ENCODE measurements around the gene HDAC4. TPM values are rescaled to one million over a fixed set of nuclear protein-coding genes. Genes with fewer than 3 reads are reported as not detected.
A peak's percentile ranks its signal among the peaks of the same experiment; 100 is the strongest.

HDAC4 gene
- total RNA-seq, 1 donor from 2014 or later, result 46.2 TPM

DNA sequence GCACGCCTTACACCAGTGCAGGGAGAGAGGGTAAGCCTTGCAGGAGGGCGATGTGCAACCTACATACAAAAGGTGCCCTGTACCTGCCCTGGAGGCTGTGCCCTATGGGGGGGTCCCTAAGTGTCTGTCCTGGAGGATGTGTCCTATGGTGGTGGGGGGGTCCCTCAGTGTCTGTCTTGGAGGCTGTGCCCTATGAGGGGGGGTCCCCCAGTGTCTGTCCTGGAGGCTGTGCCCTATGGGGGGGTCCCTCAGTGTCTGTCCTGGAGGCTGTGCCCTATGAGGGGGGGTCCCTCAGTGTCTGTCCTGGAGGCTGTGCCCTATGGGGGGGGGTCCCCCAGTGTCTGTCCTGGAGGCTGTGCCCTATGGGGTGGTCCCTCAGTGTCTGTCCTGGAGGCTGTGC lies 216.6 kb downstream of the HDAC4 start:
- Mint-ChIP-seq H3K9me3 (ENCODE audit: low read depth) (no peaks in the 10 kb centered on the region), H3K4me3 (ENCODE audit: low read depth) (no peak overlapping the region), H3K27ac (no peak overlapping the region), H3K36me3 (ENCODE audit: insufficient read depth) (peaks cover 9% of the 10 kb centered on the region), H3K27me3 (no peaks in the 10 kb centered on the region), H3K4me1 (ENCODE audit: low read depth) (peaks cover 14% of the 10 kb centered on the region)
- TF ChIP-seq, protein P1, sequence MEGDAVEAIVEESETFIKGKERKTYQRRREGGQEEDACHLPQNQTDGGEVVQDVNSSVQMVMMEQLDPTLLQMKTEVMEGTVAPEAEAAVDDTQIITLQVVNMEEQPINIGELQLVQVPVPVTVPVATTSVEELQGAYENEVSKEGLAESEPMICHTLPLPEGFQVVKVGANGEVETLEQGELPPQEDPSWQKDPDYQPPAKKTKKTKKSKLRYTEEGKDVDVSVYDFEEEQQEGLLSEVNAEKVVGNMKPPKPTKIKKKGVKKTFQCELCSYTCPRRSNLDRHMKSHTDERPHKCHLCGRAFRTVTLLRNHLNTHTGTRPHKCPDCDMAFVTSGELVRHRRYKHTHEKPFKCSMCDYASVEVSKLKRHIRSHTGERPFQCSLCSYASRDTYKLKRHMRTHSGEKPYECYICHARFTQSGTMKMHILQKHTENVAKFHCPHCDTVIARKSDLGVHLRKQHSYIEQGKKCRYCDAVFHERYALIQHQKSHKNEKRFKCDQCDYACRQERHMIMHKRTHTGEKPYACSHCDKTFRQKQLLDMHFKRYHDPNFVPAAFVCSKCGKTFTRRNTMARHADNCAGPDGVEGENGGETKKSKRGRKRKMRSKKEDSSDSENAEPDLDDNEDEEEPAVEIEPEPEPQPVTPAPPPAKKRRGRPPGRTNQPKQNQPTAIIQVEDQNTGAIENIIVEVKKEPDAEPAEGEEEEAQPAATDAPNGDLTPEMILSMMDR (IDR thresholded peaks at IDR 0.05; ENCODE audit: unreplicated experiment), result no peak
- no peak for DNase-seq (ENCODE audit: low spot score, unreplicated experiment)

- Mint-ChIP-seq H3K36me3 (ENCODE audit: insufficient read depth) (peaks cover 10% of the 10 kb centered on the region), H3K27me3 (no peaks in the 10 kb centered on the region), H3K9me3 (ENCODE audit: low read depth) (no peaks in the 10 kb centered on the region), H3K4me3 (ENCODE audit: low read depth) (no peak overlapping the region), H3K27ac (no peak overlapping the region), H3K4me1 (ENCODE audit: low read depth) (peaks cover 14% of the 10 kb centered on the region)
- DNase-seq (ENCODE audit: low spot score, unreplicated experiment), result no peak
- TF ChIP-seq, protein P1 (IDR thresholded peaks at IDR 0.05; ENCODE audit: unreplicated experiment), result no peak
Measured at GRCh38 chr2:239182981-239183791, 217.6 kb downstream of the HDAC4 start.

DNA sequence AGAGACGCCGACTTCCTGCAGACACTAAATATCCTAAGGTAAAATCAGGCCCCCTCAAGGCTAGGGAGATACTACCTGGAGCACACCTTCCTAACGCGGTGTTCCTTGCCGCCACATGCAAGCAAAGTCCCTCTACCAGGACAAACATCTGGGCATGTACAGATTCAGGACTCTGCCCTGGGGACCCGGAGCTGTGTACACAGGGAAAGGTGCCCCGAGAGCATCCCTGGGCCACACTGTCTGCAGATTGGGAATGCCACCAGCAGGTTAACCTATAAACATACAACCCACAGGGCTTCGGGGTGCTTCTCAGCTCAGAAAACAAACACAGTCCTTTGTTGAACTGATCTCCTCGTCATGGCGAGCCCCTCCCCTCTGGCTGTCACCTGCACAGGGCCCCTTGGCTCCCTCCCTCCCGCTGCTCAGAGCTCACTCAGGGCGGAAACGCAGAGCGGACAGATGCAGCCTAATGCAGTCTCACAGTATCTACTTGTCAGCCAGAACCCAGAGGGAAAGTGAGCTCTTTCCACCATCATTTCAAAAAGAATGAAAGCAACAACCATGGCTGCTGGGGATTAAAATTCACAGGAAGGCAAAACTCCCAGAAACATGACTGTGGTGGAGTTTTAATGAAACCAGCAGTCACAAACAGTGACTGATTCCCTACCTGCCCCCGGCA lies 218.8 kb downstream of the HDAC4 start:
- no peaks in the 10 kb centered on the region for H3K9me3 Mint-ChIP-seq (ENCODE audit: low read depth)
- TF ChIP-seq, protein P1 (IDR thresholded peaks at IDR 0.05; ENCODE audit: unreplicated experiment), result no peak
- no peaks in the 10 kb centered on the region for H3K27me3 Mint-ChIP-seq
- H3K4me3 Mint-ChIP-seq (ENCODE audit: low read depth), result no peak overlapping the region
- H3K27ac Mint-ChIP-seq, result peak overlapping the region; percentile 78
- peaks cover 20% of the 10 kb centered on the region for H3K36me3 Mint-ChIP-seq (ENCODE audit: insufficient read depth)
- no peak for DNase-seq (ENCODE audit: low spot score, unreplicated experiment)
- H3K4me1 Mint-ChIP-seq (ENCODE audit: low read depth), result peaks cover 14% of the 10 kb centered on the region

- TF ChIP-seq, protein P1 (IDR thresholded peaks at IDR 0.05; ENCODE audit: unreplicated experiment), result no peak
- Mint-ChIP-seq H3K4me3 (ENCODE audit: low read depth) (no peak overlapping the region), H3K9me3 (ENCODE audit: low read depth) (peaks cover 3% of the 10 kb centered on the region), H3K27ac (peak overlapping the region; percentile 52), H3K36me3 (ENCODE audit: insufficient read depth) (peaks cover 24% of the 10 kb centered on the region), H3K4me1 (ENCODE audit: low read depth) (peaks cover 14% of the 10 kb centered on the region), H3K27me3 (no peaks in the 10 kb centered on the region)
- DNase-seq (ENCODE audit: low spot score, unreplicated experiment), result no peak
Measured at GRCh38 chr2:239181074-239181902, 219.5 kb downstream of the HDAC4 start.

- no peak for DNase-seq (ENCODE audit: low spot score, unreplicated experiment)
- H3K4me3 Mint-ChIP-seq (ENCODE audit: low read depth), result no peak overlapping the region
- H3K36me3 Mint-ChIP-seq (ENCODE audit: insufficient read depth), result peaks cover 24% of the 10 kb centered on the region
- peaks cover 14% of the 10 kb centered on the region for H3K4me1 Mint-ChIP-seq (ENCODE audit: low read depth)
- H3K9me3 Mint-ChIP-seq (ENCODE audit: low read depth), result peaks cover 3% of the 10 kb centered on the region
- peak overlapping the region; percentile 52 for H3K27ac Mint-ChIP-seq
- TF ChIP-seq, protein P1 (IDR thresholded peaks at IDR 0.05; ENCODE audit: unreplicated experiment), result no peak
- no peaks in the 10 kb centered on the region for H3K27me3 Mint-ChIP-seq
Measured at GRCh38 chr2:239180526-239181073, 220.2 kb downstream of the HDAC4 start.
